Transverse colon (tissue), 4 donors: ENCODE results near the gene PPP5C. TPM values are rescaled to one million over a fixed set of nuclear protein-coding genes. Genes with fewer than 3 reads are reported as not detected.

Experiments
- DNase-seq: peaks from one replicate; pipeline ENCODE4 v3.0.0-alpha.2; 2019
- H3K27ac ChIP-seq, 4 donors: fragments of 200-600 bp; sonication (generic); 2 replicates each; pipeline ENCODE4 v1.5.1; 2016 to 2018; ENCODE audit warnings: inconsistent platforms in 4 of 4
- H3K27me3 ChIP-seq: fragments of 200-600 bp; sonication (generic); 2 replicates; pipeline ENCODE4 v1.5.1; 2017; ENCODE audit warnings: inconsistent platforms
- H3K36me3 ChIP-seq, 4 donors: fragments of 200-600 bp; sonication (generic); 2 replicates each; pipeline ENCODE4 v1.5.1; 2017 to 2019; ENCODE audit warnings: inconsistent platforms in 4 of 4
- H3K4me1 ChIP-seq, 4 donors: fragments of 200-600 bp; sonication (generic); 2 replicates each; pipeline ENCODE4 v1.5.1; 2017 to 2020; ENCODE audit warnings: inconsistent platforms in 4 of 4
- H3K4me3 ChIP-seq, 4 donors: fragments of 200-600 bp; sonication (generic); 1 replicate in 1 of 4; 2 replicates in 3 of 4; pipeline versions ENCODE4 v1.5.1 to v1.6.1; 2017 to 2019; ENCODE audit warnings: inconsistent platforms in 4 of 4
- H3K9me3 ChIP-seq, 2 donors: fragments of 200-600 bp; sonication (generic); 2 replicates each; pipeline ENCODE4 v1.5.1; 2017 to 2019; ENCODE audit warnings: inconsistent platforms in 2 of 2
- CTCF ChIP-seq, 5 experiments: fragments of 200-600 bp in 3 of 5; fragments of 450-650 bp in 2 of 5; sonication (generic) in 3 of 5; IDR thresholded peaks; 1 replicate in 2 of 5; 2 replicates in 3 of 5; pipeline ENCODE4 v1.5.1; 2016 to 2017; ENCODE audit warnings: antibody characterized with exemption in 5 of 5, inconsistent platforms in 3 of 5, mild to moderate bottlenecking in 2 of 5, moderate library complexity in 1 of 5
- EP300 ChIP-seq: sonication (generic); formaldehyde crosslinking; IDR thresholded peaks from one replicate; pipeline ENCODE4 v1.6.1; 2017; ENCODE audit warnings: antibody characterized with exemption, low read depth
- POLR2A ChIP-seq: fragments of 450-650 bp; IDR thresholded peaks from one replicate; pipeline ENCODE4 v1.6.1; 2016; ENCODE audit warnings: antibody characterized with exemption, mild to moderate bottlenecking, moderate library complexity
- POLR2AphosphoS5 ChIP-seq, 3 donors: sonication (generic); formaldehyde crosslinking; IDR thresholded peaks; one replicate each; pipeline ENCODE4 v1.6.1; 2016; ENCODE audit warnings: antibody characterized with exemption in 3 of 3
- WGBS, 2 donors: methylation state at CpG; one replicate each; pipeline ENCODE4 v1.1.5; 2018; ENCODE audit warnings: low coverage in 1 of 2; 5-methylcytosine and 5-hydroxymethylcytosine counted together
- in situ Hi-C, 4 donors: fragments of 200-750 bp; cut with MboI; loops; one replicate each; pipeline versions ENCODE4 v1.15.0 to v1.15.1; 2017; ENCODE audit warnings: low sequenced_read_pairs in 3 of 4, low pct_ligation_motif_present in 1 of 4, low pct_unique_long_range_greater_than_20kb in 1 of 4
- intact Hi-C: fragments of 100-400 bp; cut with DNase I; formaldehyde crosslinking; loops from one replicate; pipeline ENCODE4 v1.15.1; 2023; ENCODE audit warnings: low total_unique reads
- total RNA-seq, 4 donors: library from RNA; depleted of rRNA; stranded (reverse); fragments of >200 nt; gene quantifications; one replicate each; pipeline ENCODE4 v1.1.0, GENCODE V29; 2016

PPP5C gene
- total RNA-seq, 4 donors from 2014 or later: 78.8 to 132 (median 96.8) TPM

GRCh38 chr19:46378268-46378667 lies 31.4 kb downstream of the PPP5C start:
- TF ChIP-seq POLR2A (no peak), CTCF (IDR thresholded peaks at IDR 0.05) (no peak), POLR2AphosphoS5 (IDR thresholded peaks at IDR 0.05) (peak in 1 of 3 donors; percentile 49), EP300 (no peak)
- H3K9me3 ChIP-seq: no peaks in the 10 kb centered on the region
- 47 to 57% methylated on average over 2 of the region's 2 CpGs for WGBS, 2 donors
- H3K4me3 ChIP-seq: no peak overlapping the region
- no peaks in the 10 kb centered on the region for H3K27me3 ChIP-seq
- intact Hi-C loops (no loop called here), in situ Hi-C loops (no loop called here)
- peaks cover 0 to 35% (median 14%) of the 10 kb centered on the region in 4 donors for H3K36me3 ChIP-seq
- H3K4me1 ChIP-seq: peaks cover 16 to 31% (median 21%) of the 10 kb centered on the region in 4 donors
- H3K27ac ChIP-seq: peak overlapping the region in 3 of 4 donors; percentile 31 to 40 (median 34)
- no peak for DNase-seq

GRCh38 chr19:46380690-46381089 lies 33.8 kb downstream of the PPP5C start:
- no peak overlapping the region for H3K27ac ChIP-seq
- TF ChIP-seq POLR2A (no peak), POLR2AphosphoS5 (IDR thresholded peaks at IDR 0.05) (no peak), CTCF (IDR thresholded peaks at IDR 0.05) (no peak), EP300 (no peak)
- H3K9me3 ChIP-seq: no peaks in the 10 kb centered on the region
- WGBS, 2 donors: 93 to 100% methylated on average over 2 of the region's 2 CpGs
- no peak overlapping the region for H3K4me3 ChIP-seq
- peaks cover 4 to 18% (median 9%) of the 10 kb centered on the region in 4 donors for H3K4me1 ChIP-seq
- H3K36me3 ChIP-seq: peaks cover 0 to 42% (median 18%) of the 10 kb centered on the region in 4 donors
- no peaks in the 10 kb centered on the region for H3K27me3 ChIP-seq
- intact Hi-C loops: no loop called here
- no peak for DNase-seq
- in situ Hi-C loops: loop anchor here in 1 of 4 donors (10.0 kb wide), 1 partner anchor 96 kb away; no protein-coding TSS in a partner anchor

GRCh38 chr19:46381346-46381745 lies 34.5 kb downstream of the PPP5C start:
- intact Hi-C loops: no loop called here
- H3K4me1 ChIP-seq: peaks cover 4 to 18% (median 9%) of the 10 kb centered on the region in 4 donors
- no peak for DNase-seq
- H3K36me3 ChIP-seq: peaks cover 0 to 42% (median 18%) of the 10 kb centered on the region in 4 donors
- in situ Hi-C loops: loop anchor here in 1 of 4 donors (10.0 kb wide), 1 partner anchor 97 kb away; no protein-coding TSS in a partner anchor
- WGBS, 2 donors: 91 to 100% methylated on average over 1 to 2 of the region's 2 CpGs
- H3K9me3 ChIP-seq: no peaks in the 10 kb centered on the region
- TF ChIP-seq POLR2A (no peak), EP300 (no peak), CTCF (IDR thresholded peaks at IDR 0.05) (no peak), POLR2AphosphoS5 (IDR thresholded peaks at IDR 0.05) (no peak)
- no peaks in the 10 kb centered on the region for H3K27me3 ChIP-seq
- no peak overlapping the region for H3K4me3 ChIP-seq
- no peak overlapping the region for H3K27ac ChIP-seq

- no peak for TF ChIP-seq POLR2A
- TF ChIP-seq POLR2AphosphoS5 (IDR thresholded peaks at IDR 0.05): no peak
- TF ChIP-seq EP300: no peak
- no peak for TF ChIP-seq CTCF (IDR thresholded peaks at IDR 0.05)
- intact Hi-C loops (no loop called here), in situ Hi-C loops (loop anchor here in 1 of 4 donors (10.0 kb wide), 1 partner anchor 97 kb away; no protein-coding TSS in a partner anchor)
- H3K36me3 ChIP-seq: peaks cover 0 to 37% (median 18%) of the 10 kb centered on the region in 4 donors
- no peaks in the 10 kb centered on the region for H3K9me3 ChIP-seq
- H3K4me1 ChIP-seq: peaks cover 4 to 18% (median 9%) of the 10 kb centered on the region in 4 donors
- no peak for DNase-seq
- no peak overlapping the region for H3K4me3 ChIP-seq
- WGBS, 2 donors: 87% methylated on average over 15 of the region's 15 CpGs; no CpG with 5 or more reads in 1 of the 2 donors
- no peaks in the 10 kb centered on the region for H3K27me3 ChIP-seq
- no peak overlapping the region for H3K27ac ChIP-seq
Observed at GRCh38 chr19:46381756-46382345, 35.0 kb downstream of the PPP5C start.
